ENCODE results near the gene RFX4.

GRCh38 chr12:106759526-106760183, 176.9 kb downstream of the RFX4 start:
- TF ChIP-seq EZH2 (IDR thresholded peaks at IDR 0.05; ENCODE audit: borderline replicate concordance, low read depth, low read length, severe bottlenecking) (no peak), CTCF (IDR thresholded peaks at IDR 0.05; ENCODE audit: borderline replicate concordance, extremely low read depth, low read length, poor library complexity, severe bottlenecking) (no peak)
